Measurements from ENCODE around the gene PPM1B.
"Not testable (repeated sequence)": the region's sequence is repeated elsewhere in the genome, so short reads cannot be mapped to it uniquely, and the experiment has no call there.

The PPM1B gene

DNA sequence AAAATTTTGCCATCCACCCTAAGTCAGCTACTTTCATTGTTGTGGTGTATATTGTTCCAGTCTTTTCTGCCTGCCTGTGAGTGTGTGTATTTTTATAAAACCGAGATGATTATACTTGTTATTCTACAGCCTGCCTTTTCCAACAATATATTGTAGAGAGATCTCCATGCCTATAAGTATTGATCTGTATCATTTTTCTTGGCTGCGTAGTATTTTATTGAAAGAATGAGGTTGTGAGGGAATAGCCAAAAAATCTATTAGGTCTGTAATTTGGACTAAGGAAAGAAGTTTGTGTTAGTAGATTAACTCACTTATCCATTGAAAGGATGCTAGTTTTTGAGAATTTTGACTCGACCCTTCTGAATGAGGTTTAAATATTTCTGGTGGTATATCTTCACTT lies 34.9 kb downstream of the PPM1B start:
- DNase-seq, result no peak

DNA sequence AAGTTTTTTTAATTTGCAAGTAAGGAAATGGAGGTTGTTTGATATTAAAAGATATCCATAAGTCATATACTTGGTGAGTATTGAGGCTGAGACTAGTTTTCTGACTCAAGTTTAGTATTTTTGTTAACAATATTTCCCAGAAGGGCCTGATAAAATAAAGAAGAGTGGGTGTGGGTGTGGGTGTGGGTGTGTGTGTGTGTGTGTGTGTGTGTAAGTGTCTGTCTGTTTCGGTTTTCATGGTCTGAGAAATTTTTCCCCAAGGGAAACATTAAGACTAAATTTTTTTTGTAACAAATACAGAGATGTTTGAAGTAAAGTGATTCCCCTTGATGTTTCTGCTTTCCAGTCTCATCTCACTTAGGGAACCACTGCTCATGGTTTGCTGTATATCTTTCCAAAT lies 36.5 kb downstream of the PPM1B start:
- DNase-seq, result no peak

DNA sequence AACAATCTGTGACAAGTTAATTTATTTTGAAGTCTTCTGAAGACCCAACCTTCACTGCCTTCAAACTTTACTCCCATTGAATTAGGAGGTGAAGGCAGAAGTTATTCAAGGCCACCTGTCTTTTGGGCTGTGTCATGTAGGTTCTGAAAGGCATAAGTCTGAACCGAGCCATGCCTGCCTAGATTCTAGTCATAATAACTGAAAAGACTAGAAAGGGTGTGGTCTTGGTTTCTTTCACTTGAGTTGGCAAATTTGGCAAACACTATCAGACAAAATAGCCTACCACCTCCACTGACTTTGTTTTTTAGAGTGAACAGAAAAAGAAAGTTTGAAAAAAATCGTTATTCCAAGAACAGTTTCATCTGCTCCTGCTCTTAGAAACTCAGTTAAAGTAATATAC lies 38.4 kb downstream of the PPM1B start:
- no peak for DNase-seq

DNA sequence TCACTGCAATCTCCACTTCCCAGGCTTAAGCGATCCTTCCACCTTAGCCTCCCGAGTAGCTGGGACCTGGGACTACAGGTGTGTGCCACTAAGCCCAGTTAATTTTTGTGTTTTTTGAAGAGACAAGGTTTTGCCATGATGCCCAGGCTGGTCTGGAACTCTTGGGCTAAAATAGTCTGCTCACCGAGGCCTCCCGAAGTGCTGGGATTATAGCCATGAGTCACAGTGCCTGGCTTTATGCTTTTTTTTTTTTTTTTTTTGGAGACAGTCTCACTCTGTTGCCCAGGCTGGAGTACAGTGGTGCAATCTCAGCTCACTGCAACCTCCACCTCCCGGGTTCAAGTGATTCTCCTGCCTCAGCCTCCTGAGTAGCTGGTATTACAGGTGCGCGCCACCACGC lies 39.0 kb downstream of the PPM1B start:
- not testable (repeated sequence) for DNase-seq

GRCh38 chr2:44210362-44210761 lies 41.7 kb downstream of the PPM1B start:
- DNase-seq, result no peak

GRCh38 chr2:44211183-44211582 lies 42.5 kb downstream of the PPM1B start:
- DNase-seq, result no peak

DNA sequence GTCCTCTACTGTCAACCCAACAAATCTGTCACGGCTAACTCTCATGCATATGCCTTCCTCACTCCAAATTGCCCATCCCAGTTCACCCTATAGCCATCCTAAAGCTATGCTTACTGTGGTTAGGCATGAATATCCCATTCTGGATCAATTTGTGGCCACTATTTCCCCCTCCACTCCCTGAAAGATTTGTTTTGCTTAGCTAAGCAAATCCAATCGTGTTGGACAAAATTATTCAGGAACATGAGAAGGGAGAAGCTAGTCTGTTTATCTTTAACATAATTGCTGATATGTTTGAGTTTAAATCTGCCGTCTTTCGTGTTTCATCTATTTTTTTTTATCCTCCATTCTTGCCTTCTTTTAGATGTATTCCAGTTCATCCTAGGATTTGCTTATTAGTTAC lies 43.6 kb downstream of the PPM1B start:
- DNase-seq, result no peak

DNA sequence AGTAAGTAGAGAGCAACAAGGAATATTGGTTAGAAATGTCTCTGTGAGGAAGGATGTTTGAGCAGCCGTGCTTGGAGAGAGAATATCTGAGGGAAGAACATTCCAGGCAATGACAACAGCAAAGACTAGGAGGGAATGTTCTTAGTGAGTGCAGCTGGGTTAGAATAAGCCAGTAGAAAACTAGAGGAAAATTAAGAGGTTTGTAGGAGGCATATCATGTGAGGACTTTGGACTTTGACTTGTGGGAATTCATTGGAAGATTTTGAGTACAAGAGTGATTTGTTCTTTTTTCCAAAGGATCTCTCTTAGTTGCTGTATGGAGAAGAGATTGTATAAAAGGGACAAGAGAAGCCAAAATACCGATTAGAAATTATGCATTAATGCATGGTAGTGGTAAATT lies 47.2 kb downstream of the PPM1B start:
- no peak for DNase-seq

DNA sequence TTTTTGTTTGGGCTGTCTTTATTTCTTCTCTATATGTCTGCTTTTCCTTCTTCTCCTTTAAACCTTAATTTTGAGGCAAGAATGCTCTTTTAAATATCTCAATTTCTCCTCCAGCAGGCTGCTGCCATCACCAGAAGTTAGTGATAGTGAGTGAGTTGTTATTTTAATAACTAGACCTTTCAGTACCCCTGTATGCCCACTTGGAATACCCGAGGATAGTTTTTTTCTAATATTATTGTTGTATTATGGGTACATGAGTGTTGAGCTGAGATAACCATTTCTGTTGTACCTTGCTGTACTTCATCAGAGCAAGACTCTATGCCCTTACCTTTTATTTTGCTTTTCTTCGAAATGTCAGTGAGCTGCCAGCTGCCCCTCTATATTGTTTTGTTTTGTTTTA lies 50.1 kb downstream of the PPM1B start:
- DNase-seq, result no peak

GRCh38 chr2:44226753-44227152 lies 58.1 kb downstream of the PPM1B start:
- DNase-seq, result no peak

- no peak for DNase-seq
These were observed 61.7 kb downstream of the PPM1B start for GRCh38 chr2:44230378-44230777.

DNA sequence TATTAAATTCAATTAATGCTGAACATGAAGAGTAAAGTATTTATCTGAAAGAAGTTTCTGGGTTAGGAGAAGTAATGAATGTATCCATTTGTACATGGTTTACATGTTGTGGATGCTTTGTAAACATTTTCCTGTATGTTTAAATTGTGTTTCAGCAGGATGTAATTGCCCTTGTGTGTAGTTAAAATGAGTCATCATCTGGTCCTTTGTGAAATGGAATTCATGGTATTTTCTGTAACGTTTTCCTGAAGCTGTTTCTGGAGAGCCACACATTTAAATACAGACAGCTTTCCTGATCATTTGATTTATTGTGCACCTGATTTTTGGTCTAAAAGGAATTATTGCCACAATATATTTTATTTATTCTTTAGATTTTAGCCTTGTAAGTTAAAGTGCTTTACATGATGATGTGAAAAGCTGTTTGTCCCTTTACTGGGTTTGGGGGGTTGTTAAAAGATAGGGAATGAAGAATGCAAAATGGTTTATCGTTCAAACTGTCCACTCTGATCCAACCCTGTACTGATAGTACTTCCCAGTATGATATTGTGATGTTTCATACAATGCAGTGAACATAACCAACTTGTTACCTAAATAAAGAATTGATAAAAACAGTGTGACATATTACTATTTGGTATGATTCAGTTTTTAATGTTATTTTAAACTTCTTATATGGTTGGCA lies 64.9 kb downstream of the PPM1B start:
- no peak for DNase-seq

DNA sequence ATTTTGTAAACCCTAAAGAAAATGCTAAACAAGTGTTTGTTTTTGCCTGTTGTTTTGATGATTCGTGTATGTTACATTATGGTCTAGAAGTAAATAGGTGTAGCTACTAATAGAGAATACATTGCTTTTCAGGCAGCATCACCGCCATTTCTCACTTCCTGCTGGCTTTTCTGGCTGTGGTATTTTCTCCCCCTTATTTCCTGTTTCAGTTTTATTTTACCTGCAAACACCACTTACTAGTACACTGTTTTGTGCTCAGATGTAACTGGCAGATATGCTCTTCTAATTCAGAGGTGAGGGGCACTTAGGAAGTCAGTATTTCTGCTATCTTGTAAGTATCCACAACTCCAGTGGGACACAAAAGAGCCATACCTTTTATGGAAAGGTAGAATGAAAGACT lies 68.5 kb downstream of the PPM1B start:
- no peak for DNase-seq

DNA sequence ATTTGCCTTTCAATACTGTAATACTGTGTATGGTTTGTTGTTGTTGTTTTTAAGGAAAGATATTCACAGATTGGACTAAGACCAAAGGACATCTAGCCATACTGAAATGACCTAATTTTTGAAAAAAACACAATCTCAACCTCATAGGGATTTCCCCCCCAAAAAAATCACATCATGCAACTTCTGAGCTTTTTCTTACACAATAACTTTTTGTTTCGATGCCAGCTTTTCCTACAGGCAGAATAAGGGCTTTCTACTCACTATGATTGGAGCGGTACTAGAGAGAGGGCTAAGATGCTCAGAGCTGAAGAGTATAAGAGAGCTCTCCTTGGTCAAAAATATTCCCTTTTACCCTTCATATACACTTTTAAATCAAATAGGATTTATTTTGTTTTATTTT lies 74.2 kb downstream of the PPM1B start:
- DNase-seq, result no peak

GRCh38 chr2:44244135-44244871 lies 75.6 kb downstream of the PPM1B start:
- DNase-seq, result peak; percentile 10

GRCh38 chr2:44245083-44245861 lies 76.6 kb downstream of the PPM1B start:
- no peak for DNase-seq

GRCh38 chr2:44246436-44246835 lies 77.8 kb downstream of the PPM1B start:
- DNase-seq, result no peak

DNA sequence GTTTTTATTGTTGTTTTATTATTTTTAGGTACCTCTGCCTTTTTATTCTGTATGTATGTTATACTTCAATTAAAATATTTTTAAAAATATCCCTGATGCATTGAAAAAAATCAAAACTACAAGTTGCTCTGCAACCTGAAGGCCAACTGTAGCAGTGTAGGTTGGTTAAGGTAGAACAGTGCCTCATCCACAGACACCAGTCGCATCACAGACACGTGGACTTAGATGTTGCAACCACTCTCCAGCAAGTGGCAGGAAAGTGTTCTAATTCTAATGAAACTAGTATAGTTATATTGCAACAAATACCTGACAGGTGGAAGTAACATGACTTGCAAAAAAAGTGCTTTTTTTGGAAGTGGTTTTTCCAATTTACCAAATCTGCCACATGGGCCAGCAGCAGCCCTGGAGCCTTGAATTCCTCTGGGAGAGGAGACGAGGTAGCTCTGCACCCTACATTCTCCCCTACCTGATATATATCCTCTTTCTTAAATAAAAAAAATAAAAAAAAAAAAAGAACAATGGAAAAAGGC lies 78.2 kb downstream of the PPM1B start:
- DNase-seq, result no peak

GRCh38 chr2:44247924-44248323 lies 79.2 kb downstream of the PPM1B start:
- no peak for DNase-seq

GRCh38 chr2:44249269-44249668 lies 80.6 kb downstream of the PPM1B start:
- not testable (repeated sequence) for DNase-seq

DNA sequence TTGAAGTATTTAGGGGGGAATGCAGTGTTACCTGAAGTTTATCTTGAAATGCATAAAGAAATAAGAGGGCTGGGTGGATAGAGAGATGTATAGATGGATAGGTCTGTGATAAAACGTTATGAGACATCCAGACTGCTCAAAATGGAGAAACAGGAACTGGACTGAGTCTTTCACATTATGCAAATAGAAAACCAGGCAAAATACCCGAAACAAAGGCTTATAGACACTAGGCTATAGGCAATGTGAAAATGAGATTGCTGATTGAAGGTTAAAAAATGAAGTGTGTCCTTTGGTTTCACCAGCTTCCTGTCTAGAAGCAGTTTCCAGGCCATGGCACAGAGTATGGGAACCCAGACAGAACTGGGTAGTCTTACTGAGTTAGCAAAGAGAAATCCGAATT lies 81.7 kb downstream of the PPM1B start:
- DNase-seq, result no peak

GRCh38 chr2:44254023-44254422 lies 85.3 kb downstream of the PPM1B start:
- no peak for DNase-seq

GRCh38 chr2:44255704-44256103 lies 87.0 kb downstream of the PPM1B start:
- DNase-seq, result not testable (repeated sequence)

DNA sequence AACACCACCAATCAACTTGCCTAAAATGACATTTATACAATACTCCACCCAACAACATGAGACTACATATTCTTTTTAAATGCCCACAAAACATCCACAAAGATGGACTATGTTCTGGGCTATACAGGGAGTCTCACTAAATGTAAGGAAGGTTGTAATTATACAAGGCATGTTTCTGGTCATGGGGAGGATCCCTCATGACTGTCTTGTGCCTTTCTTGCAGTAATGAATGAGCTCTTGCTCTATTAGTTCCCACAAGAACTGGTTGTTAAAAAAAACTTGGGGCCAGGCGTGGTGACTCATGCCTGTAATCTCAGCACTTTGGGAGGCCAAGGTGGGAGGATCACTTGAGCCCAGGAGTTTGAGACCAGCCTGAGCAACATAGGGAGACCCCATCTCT lies 89.1 kb downstream of the PPM1B start:
- not testable (repeated sequence) for DNase-seq
